GM12878 (cell line): ENCODE data around the gene SASH3. TPM values are rescaled to one million over a fixed set of nuclear protein-coding genes. Genes with fewer than 3 reads are reported as not detected.

Source experiments
- BMI1 ChIP-seq: fragments of 450-650 bp; IDR thresholded peaks from 2 replicates; pipeline ENCODE4 v1.6.1; 2016; ENCODE audit warnings: mild to moderate bottlenecking, moderate library complexity, borderline replicate concordance
- CBFB ChIP-seq: IDR thresholded peaks from 2 replicates; pipeline ENCODE4 v1.6.1; 2016; ENCODE audit warnings: antibody characterized with exemption, low read depth
- CHD1 ChIP-seq: IDR thresholded peaks from 2 replicates; pipeline ENCODE4 v1.6.1; 2012; ENCODE audit warnings: low read depth, low read length, improper control_type of control experiment
- CUX1 ChIP-seq: IDR thresholded peaks from 2 replicates; pipeline ENCODE4 v1.6.1; 2012; ENCODE audit warnings: improper control_type of control experiment, low read depth, low read length; ENCODE audit not compliant: insufficient replicate concordance
- ELK1 ChIP-seq: IDR thresholded peaks from 2 replicates; pipeline ENCODE4 v1.6.1; 2012; ENCODE audit warnings: low read depth, low read length, improper control_type of control experiment
- LARP7 ChIP-seq: fragments of 450-650 bp; IDR thresholded peaks from 2 replicates; pipeline ENCODE4 v1.6.1; 2017; ENCODE audit warnings: mild to moderate bottlenecking
- PAX5 ChIP-seq: IDR thresholded peaks from 2 replicates; pipeline ENCODE4 v1.6.1; 2011; ENCODE audit warnings: low read depth, low read length, borderline replicate concordance
- RELA ChIP-seq: fragments of 450-650 bp; IDR thresholded peaks from 2 replicates; pipeline ENCODE4 v1.8.0; 2014; ENCODE audit warnings: borderline replicate concordance; ENCODE audit not compliant: partially characterized antibody
- RELB ChIP-seq: fragments of 450-650 bp; IDR thresholded peaks from 2 replicates; pipeline ENCODE4 v1.6.1; 2017; ENCODE audit warnings: low read depth, mild to moderate bottlenecking, moderate library complexity
- SIN3A ChIP-seq: IDR thresholded peaks from 2 replicates; pipeline ENCODE4 v1.6.1; 2012; ENCODE audit warnings: low read depth, low read length, improper control_type of control experiment
- SKIL ChIP-seq: fragments of 450-650 bp; IDR thresholded peaks from 2 replicates; pipeline ENCODE4 v1.6.1; 2017; ENCODE audit warnings: mild to moderate bottlenecking, low read depth, inconsistent platforms; ENCODE audit not compliant: poor library complexity, severe bottlenecking
- SREBF1 ChIP-seq: IDR thresholded peaks from 2 replicates; pipeline ENCODE4 v1.6.1; 2012; ENCODE audit warnings: mild to moderate bottlenecking, low read length
- STAT1 ChIP-seq: fragments of 450-650 bp; conservative IDR thresholded peaks from 2 replicates; pipeline ENCODE4 v1.6.1; 2014; ENCODE audit warnings: antibody characterized with exemption, mild to moderate bottlenecking
- TARDBP ChIP-seq: IDR thresholded peaks from 2 replicates; pipeline ENCODE4 v1.6.1; 2016; ENCODE audit warnings: borderline replicate concordance
- WRNIP1 ChIP-seq: IDR thresholded peaks from 2 replicates; pipeline ENCODE4 v1.6.1; 2011; ENCODE audit warnings: low read depth, low read length, improper control_type of control experiment, borderline replicate concordance
- ZBED1 ChIP-seq: IDR thresholded peaks from 2 replicates; pipeline ENCODE4 v1.6.1; 2016; ENCODE audit warnings: borderline replicate concordance
- ZBTB33 ChIP-seq: fragments of 450-650 bp; IDR thresholded peaks from 2 replicates; pipeline ENCODE4 v1.6.1; 2017; ENCODE audit warnings: mild to moderate bottlenecking
- ZNF274 ChIP-seq: IDR thresholded peaks from one replicate; pipeline ENCODE4 v1.8.0; 2011; ENCODE audit not compliant: insufficient read length, insufficient read depth
- polyA plus RNA-seq, 11 experiments: library from polyadenylated mRNA; depleted of rRNA in 4 of 11; unstranded in 6 of 11; stranded (reverse) in 5 of 11; fragments of >200 nt; fragmentation: Nextera tagmentation in 4 of 11; fragmentation: Illumina TruSeq in 1 of 11; extraction: Ambion mirVana in 4 of 11; extraction: Trizol in 1 of 11; gene quantifications; 1 replicate in 1 of 11; 2 replicates in 10 of 11; pipeline versions ENCODE4 v1.2.1 to v1.2.3, GENCODE V29; 2011 to 2016; ENCODE audit warnings: inconsistent platforms in 2 of 11, missing spikeins in 2 of 11, low read depth in 1 of 11
- total RNA-seq, 4 experiments: library from RNA; depleted of rRNA in 3 of 4; stranded (reverse); fragments of >200 nt in 3 of 4; fragmentation: Illumina TruSeq in 1 of 4; extraction: Trizol in 1 of 4; gene quantifications; 2 replicates each; pipeline versions ENCODE4 v1.2.1 to v1.2.3, GENCODE V29; 2013 to 2021

SASH3 gene
- total and polyA plus RNA-seq, 10 of the 15 experiments (the other 5 are each of a cell fraction or from before 2014, with no cell fraction given): 23.1 to 233 (median 160) TPM

- no peak for TF ChIP-seq ZNF274
- peak; percentile 14; the same call in 1 of the 2 replicates for TF ChIP-seq RELB
- no peak for TF ChIP-seq STAT1
- TF ChIP-seq SREBF1: no peak
- peak; percentile 60 for TF ChIP-seq SKIL
- peak; percentile 81 for TF ChIP-seq PAX5
- TF ChIP-seq BMI1: no peak
- TF ChIP-seq LARP7: no peak
- TF ChIP-seq CHD1: 0 out of 2 replicates have a peak, but pooled peaks have one; percentile 65
- TF ChIP-seq TARDBP: no peak
- TF ChIP-seq CUX1: peak; percentile 88
- peak; percentile 75 for TF ChIP-seq ELK1
- peak; percentile 68; the same call in 1 of the 2 replicates for TF ChIP-seq SIN3A
- no peak for TF ChIP-seq RELA
- no peak for TF ChIP-seq ZBED1
- TF ChIP-seq ZBTB33: no peak
- TF ChIP-seq CBFB: peak; percentile 74
- TF ChIP-seq WRNIP1: no peak
- TF ChIP-seq, all 136 proteins: peak for 32
Measured at GRCh38 chrX:129781134-129781672, 1.5 kb downstream of the SASH3 start (continued).
